ENCODE measurements around the gene UTP25. TPM values are rescaled to one million over a fixed set of nuclear protein-coding genes. Genes with fewer than 3 reads are reported as not detected.

The UTP25 gene
- total and polyA plus RNA-seq, 2 of the 4 experiments (the other 2 are of a cell fraction): 7.1 to 17.4 TPM

GRCh38 chr1:209877087-209877764 is 49.5 kb downstream of the UTP25 start:
- H3K56ac ChIP-seq (ENCODE audit: extremely low read depth, insufficient read depth, low read length): no peak overlapping the region
- POLR2A ChIA-PET (ENCODE audit: unreplicated experiment): no interaction called here
- H4K8ac ChIP-seq (ENCODE audit: low read depth in 2 of 2, low read length in 2 of 2): no peak overlapping the region
- peaks cover 2% of the 10 kb centered on the region; the same call in 1 of the 2 replicates for H3K4me1 ChIP-seq (ENCODE audit: control insufficient read depth, insufficient read depth, low read length)
- no peak overlapping the region for H3K27ac ChIP-seq (ENCODE audit: insufficient read depth, low read length)
- intact Hi-C loops (cut with micrococcal nuclease) (loop anchor here (5.0 kb wide), 1 partner anchor 110 kb away; no protein-coding TSS in a partner anchor), dilution Hi-C loops (cut with HindIII; ENCODE audit: low sequenced_read_pairs, unreplicated experiment) (no loop called here), in situ Hi-C loops (cut with MboI; ENCODE audit: low sequenced_read_pairs) (no loop called here)
- H3K36me3 ChIP-seq (ENCODE audit: control insufficient read depth, insufficient read depth, low read length): no peaks in the 10 kb centered on the region
- no peak overlapping the region for H2AFZ ChIP-seq (replicated peaks; ENCODE audit: low read length, poor library complexity)
- no peak overlapping the region for H2BK5ac ChIP-seq (ENCODE audit: low read depth, low read length, poor library complexity, severe bottlenecking)
- no peak for DNase-seq
- H2BK120ac ChIP-seq (ENCODE audit: low read depth, low read length): no peak overlapping the region
- TF ChIP-seq MAZ (IDR thresholded peaks at IDR 0.05; ENCODE audit: borderline replicate concordance, low read depth, low read length) (no peak), MXI1 (IDR thresholded peaks at IDR 0.05; ENCODE audit: borderline replicate concordance, low read depth, low read length) (no peak), RAD21 (IDR thresholded peaks at IDR 0.05; ENCODE audit: low read length) (no peak), MAFK (IDR thresholded peaks at IDR 0.05; ENCODE audit: low read depth, low read length) (no peak), SMC3 (IDR thresholded peaks at IDR 0.05; ENCODE audit: low read depth, low read length) (no peak), CEBPB (IDR thresholded peaks at IDR 0.05; ENCODE audit: low read depth, low read length) (no peak), FOS (IDR thresholded peaks at IDR 0.05; ENCODE audit: low read depth, low read length) (no peak), RCOR1 (IDR thresholded peaks at IDR 0.05; ENCODE audit: insufficient replicate concordance, low read length) (no peak), NFE2L2 (IDR thresholded peaks at IDR 0.05; ENCODE audit: low read depth, low read length) (no peak), CHD1 (IDR thresholded peaks at IDR 0.05; ENCODE audit: low read depth, low read length) (no peak), RFX5 (IDR thresholded peaks at IDR 0.05; ENCODE audit: low read depth, low read length) (no peak), USF2 (IDR thresholded peaks at IDR 0.05; ENCODE audit: low read depth, low read length) (no peak), POLR2A (IDR thresholded peaks at IDR 0.05; ENCODE audit: low read depth, low read length) (no peak), BHLHE40 (IDR thresholded peaks at IDR 0.05; ENCODE audit: low read depth, low read length) (no peak)
- TF ChIP-seq, protein P1, sequence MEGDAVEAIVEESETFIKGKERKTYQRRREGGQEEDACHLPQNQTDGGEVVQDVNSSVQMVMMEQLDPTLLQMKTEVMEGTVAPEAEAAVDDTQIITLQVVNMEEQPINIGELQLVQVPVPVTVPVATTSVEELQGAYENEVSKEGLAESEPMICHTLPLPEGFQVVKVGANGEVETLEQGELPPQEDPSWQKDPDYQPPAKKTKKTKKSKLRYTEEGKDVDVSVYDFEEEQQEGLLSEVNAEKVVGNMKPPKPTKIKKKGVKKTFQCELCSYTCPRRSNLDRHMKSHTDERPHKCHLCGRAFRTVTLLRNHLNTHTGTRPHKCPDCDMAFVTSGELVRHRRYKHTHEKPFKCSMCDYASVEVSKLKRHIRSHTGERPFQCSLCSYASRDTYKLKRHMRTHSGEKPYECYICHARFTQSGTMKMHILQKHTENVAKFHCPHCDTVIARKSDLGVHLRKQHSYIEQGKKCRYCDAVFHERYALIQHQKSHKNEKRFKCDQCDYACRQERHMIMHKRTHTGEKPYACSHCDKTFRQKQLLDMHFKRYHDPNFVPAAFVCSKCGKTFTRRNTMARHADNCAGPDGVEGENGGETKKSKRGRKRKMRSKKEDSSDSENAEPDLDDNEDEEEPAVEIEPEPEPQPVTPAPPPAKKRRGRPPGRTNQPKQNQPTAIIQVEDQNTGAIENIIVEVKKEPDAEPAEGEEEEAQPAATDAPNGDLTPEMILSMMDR (conservative IDR thresholded peaks at IDR 0.05; ENCODE audit: low read depth, low read length): no peak
- TF ChIP-seq, protein P2, sequence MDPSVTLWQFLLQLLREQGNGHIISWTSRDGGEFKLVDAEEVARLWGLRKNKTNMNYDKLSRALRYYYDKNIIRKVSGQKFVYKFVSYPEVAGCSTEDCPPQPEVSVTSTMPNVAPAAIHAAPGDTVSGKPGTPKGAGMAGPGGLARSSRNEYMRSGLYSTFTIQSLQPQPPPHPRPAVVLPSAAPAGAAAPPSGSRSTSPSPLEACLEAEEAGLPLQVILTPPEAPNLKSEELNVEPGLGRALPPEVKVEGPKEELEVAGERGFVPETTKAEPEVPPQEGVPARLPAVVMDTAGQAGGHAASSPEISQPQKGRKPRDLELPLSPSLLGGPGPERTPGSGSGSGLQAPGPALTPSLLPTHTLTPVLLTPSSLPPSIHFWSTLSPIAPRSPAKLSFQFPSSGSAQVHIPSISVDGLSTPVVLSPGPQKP (IDR thresholded peaks at IDR 0.05; ENCODE audit: borderline replicate concordance, low read depth, low read length): no peak
- H2AK9ac ChIP-seq (replicated peaks; ENCODE audit: low read depth, low read length, poor library complexity): no peak overlapping the region
- H3K79me1 ChIP-seq (ENCODE audit: low read depth in 1 of 2, low read length in 2 of 2): no peaks in the 10 kb centered on the region
- H3K9ac ChIP-seq (ENCODE audit: low read depth, low read length): no peak overlapping the region
- no peaks in the 10 kb centered on the region for H3K9me3 ChIP-seq (ENCODE audit: control insufficient read depth, insufficient read depth, low read length)
- H3K4me2 ChIP-seq (ENCODE audit: low read depth, low read length): no peak overlapping the region
- no peak overlapping the region for H2BK15ac ChIP-seq (ENCODE audit: low read depth, low read length)
- no peak overlapping the region for H3K4ac ChIP-seq (ENCODE audit: low read depth, low read length)
- H3K4me3 ChIP-seq (ENCODE audit: insufficient read depth, low read depth, low read length): no peak overlapping the region
- H3K14ac ChIP-seq (replicated peaks; ENCODE audit: low read depth, low read length): no peak overlapping the region
- H4K91ac ChIP-seq (ENCODE audit: insufficient read depth, low read depth, low read length): no peak overlapping the region
- no peak overlapping the region for H3K18ac ChIP-seq (ENCODE audit: low read depth, low read length)
- H3K23ac ChIP-seq (ENCODE audit: low read depth, low read length): no peak overlapping the region
- no peak overlapping the region for H2AK5ac ChIP-seq (ENCODE audit: low read depth, low read length)
- H2BK20ac ChIP-seq (ENCODE audit: low read depth, low read length): no peak overlapping the region
- H4K5ac ChIP-seq (ENCODE audit: low read depth, low read length): no peak overlapping the region
- CTCF ChIA-PET: no interaction called here
- no peaks in the 10 kb centered on the region for H3K27me3 ChIP-seq (ENCODE audit: control insufficient read depth, insufficient read depth, low read length)
- no TSS peak for BruUV-seq (replicated peaks)
- WGBS, 2 experiments (ENCODE audit: extremely low coverage in 2 of 2, insufficient read length in 1 of 2): no CpG with 5 or more reads among the region's 2 CpGs
- no peaks in the 10 kb centered on the region for H4K20me1 ChIP-seq (ENCODE audit: insufficient read depth, low read length)
- H3K9me1 ChIP-seq (ENCODE audit: insufficient read depth, low read length): no peaks in the 10 kb centered on the region; the same call in 1 of the 2 replicates
- no peak for ATAC-seq (ENCODE audit: low read depth)
